RPMI8226 (cell line): ENCODE results near the gene TRIP12.
"Not testable (repeated sequence)": the region's sequence is repeated elsewhere in the genome, so short reads cannot be mapped to it uniquely, and the experiment has no call there.

ENCODE experiments used
- DNase-seq: peaks from one replicate; pipeline ENCODE4 v3.0.0-alpha.2; 2015

The TRIP12 gene

DNA sequence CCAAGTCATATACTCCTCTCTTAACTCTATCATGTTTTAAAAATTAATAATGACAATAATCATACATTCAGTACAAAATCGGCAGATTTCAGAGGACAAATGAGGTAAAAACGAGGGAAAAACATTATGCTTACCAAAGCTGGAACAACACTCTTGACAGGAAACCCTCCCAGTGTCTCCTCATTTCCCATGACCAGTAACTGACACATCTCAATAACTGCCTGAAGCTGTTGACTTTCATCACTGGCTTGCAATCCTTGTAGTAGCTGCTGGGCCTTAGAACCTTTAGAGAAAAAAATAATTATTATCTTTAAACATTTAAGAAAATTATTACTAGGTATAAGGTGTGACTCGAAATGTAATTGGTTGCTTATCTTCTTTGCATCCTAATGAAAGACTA, 103.6 kb downstream of the TRIP12 start:
- DNase-seq: no peak

DNA sequence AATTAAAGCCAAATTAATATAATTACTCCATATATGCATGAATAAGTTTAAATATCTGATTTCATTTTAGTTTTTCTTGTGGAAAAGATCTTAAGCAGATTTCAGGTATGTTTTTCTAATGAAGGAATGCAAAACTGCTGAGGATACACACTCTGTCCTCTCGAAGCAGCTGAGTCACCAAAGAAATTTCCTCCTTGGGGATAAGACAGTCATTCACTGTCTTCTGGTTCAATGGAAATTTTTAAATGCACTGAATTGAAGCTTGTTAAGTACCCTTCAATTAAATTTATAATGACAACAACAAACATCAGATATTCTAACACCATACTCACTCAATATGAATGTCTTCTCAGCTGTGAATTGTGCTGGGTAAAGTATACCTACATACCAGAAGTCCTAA, 106.0 kb downstream of the TRIP12 start:
- no peak for DNase-seq

DNA sequence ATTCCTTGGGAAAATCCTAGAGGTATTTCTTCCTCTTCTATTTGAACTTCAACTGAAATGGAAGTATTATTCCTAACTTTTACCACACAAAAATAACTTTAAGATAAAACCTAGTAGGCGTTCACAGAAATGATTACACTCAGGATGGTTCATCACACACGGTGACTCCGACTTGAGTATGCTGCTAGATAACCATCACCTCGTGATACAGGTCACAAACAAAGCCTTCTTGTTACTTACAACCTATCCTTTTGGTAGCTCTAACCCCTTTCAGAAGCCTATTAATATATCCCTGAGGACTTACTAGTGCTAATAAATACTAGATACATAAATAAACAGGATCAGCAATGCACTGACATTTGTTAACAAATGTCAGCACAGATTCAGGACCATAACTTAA, 106.5 kb downstream of the TRIP12 start:
- no peak for DNase-seq

DNA sequence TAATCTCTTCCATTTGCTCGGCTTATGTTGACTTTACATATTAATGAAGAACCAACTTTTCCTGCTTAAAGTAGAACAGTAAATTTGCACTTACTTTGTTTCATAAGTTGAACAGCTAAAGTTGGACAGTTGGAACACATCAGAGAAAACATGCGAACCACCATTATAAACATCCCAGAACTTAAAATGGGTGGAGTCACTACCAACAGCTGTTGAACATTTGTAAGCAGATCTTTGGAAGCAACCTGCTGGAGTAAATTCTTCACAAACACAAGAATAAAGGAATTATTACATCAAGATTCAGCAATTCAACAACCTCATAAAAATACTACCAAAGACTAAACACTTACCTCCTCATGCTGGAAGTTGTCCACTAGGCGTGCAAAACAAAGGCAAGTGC, 111.0 kb downstream of the TRIP12 start:
- DNase-seq: no peak

DNA sequence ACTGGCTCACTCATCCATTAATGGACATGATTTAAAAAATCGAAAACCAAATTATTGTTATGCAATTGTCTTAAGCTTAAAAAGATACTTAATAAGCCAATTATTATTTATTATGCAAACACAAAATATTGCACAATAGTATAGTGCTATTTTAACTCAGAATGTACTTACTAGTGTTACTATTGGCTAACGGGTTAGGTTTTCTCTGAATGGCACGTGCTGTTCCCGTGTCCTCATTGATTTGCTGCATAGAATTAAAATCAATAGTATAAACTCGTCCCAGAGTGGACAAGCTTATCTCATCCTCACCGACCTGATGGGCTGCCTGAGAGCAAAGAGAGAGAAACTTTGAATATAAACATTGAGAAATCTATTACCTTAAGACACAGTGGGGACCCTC, 116.2 kb downstream of the TRIP12 start:
- no peak for DNase-seq

DNA sequence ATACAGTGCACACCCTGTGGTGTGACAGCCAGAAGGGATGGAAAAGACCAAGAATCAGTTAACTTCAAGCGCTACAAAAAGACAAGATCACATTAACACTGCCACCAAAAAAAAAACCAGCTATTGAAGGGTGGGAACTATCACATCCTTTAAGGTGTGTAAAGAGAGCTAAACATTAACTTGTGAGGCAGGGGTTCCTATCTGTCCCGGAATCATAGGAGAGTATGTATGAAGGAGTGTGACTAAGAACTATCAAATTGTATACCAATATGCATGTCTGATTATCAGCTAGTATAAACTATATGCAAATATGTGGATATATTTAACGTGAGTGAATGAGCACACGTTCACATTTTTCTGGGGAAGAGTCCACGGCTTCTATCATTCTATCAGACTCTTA, 119.0 kb downstream of the TRIP12 start:
- DNase-seq: no peak

DNA sequence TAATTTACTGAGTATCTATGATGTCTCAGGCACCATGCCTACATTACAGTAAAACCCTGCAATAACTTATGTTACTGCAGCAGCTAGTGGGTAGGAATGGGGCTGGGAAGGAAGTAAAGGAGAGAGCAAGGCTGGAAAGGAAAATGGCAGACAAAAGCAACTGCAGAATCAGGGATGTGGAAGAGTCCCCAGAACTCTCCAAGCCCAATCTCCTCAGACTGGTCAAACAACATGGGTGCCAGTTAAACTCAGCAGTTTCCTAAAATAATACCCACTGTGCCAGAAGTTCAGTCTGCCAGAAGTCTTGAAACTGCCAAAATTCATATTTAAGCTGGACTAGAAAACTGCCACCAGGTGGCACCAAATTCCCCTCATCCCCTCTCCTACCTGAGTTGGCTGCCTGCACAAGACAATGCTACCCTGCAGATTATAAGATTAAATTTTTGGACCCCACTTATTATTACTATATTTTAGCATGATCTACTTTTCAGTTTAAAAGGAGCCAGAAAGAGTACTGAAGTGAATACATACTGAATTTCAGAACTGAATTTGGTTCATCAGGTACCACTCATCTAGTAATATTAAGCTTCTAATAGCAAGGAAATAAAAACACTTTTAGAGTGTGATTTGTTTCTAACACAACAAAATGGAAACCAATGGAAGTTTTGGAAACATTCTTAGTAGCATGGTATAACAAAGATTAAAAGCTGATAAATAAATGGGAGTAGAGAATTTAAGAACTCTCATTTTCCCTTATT, 120.6 kb downstream of the TRIP12 start:
- peak; percentile 66 for DNase-seq

DNA sequence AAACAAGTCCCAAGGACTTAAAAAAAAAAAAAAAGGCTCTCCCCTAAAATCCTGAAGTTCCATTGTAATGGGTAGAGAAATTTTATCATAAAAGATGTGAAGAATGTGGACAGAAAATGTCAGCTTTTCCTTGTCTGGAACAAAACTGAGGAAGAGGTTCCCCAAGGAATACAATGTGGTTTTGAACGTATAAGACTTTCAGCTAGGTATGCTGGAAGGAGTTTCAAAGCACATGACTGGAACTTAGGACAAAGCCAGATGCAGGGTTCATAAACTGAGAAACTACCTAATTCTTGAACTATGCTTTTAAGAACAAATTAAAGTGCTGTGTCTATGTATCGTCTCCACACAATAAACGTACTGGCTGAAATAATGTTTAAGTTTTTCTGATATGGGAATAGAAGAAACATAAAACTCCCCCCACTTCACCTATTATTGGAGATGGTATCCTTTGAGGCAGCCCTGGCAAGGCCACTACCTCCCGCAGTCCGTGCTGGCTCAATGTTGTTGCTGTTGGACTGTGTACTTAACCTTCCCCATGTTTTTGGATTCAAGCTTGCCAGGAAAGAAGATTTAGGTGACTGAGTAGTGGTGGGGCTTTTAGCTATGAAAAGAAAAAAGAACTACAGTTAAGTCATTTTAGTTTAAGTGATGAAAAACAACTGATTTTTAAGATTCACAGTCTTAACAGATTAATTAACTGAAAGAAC, 123.2 kb downstream of the TRIP12 start:
- no peak for DNase-seq

DNA sequence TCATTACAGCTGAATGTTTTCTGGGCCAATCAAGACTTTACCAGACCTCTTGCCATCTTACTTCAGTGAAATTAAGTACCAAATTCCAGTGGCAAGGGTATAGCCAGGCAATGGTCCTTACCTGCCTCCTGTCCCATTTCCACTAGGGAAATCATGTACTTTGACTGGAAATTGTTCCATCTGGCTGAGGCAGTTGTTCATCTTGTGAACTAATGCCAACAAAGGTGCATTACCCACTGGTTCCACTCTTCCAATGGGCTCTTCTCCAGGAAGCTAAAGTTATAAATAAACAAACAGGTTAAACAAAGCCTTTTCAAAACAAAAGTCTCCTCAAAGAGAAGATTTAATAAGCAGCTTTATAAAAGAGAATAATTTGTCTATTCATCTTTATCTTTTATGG, 126.8 kb downstream of the TRIP12 start:
- DNase-seq: no peak

DNA sequence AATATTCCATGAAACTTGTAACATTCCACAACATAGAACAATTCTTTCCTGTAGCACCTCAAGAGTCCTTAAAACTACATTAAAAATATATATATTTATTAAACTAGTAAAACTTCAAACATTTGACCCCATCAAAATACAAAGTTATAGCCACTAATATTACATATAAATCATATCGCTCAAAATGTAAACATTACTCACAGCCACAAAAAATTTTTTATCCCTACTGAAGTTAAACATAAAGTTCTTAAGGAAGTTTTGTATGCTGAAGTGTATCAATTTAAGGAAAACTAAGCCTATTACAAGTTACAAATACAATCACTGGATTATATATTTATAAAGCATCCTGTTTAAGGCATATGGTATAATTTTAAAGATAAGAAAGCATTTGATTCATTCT, 127.2 kb downstream of the TRIP12 start:
- DNase-seq: no peak

DNA sequence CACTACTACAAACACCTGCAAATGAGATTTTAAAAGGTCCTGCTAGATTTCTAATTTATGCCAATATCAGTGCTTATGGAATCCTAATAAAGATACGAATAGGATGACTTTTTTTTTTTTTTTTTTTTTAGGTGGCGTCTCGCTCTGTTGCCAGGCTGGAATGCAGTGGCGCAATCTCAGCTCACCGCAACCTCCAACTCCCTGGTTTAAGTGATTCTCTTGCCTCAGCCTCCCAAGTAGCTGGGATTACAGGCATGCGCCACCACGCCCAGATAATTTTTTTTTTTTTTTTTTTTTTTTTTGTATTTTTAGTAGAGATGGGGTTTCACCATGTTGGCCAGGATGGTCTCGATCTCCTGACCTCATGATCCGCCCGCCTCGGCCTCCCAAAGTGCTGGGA, 135.5 kb downstream of the TRIP12 start:
- not testable (repeated sequence) for DNase-seq

DNA sequence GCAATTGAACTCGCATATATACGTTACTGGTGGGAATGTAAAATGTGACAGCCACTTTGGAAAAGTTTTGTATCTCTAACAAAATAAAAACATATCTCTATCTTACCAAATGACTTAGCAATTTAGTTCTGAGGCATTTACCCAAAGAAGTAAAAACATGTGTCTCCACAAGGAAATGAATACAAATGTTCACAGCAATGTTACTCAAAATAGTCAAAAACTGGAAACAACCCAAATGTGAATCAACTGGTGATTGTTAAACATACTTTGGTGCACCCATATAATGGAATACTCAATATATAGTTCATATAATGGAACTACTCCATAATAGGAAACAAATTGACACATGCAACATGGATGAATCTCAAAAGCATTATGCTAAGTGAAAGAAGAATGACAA, 137.0 kb downstream of the TRIP12 start:
- DNase-seq: no peak

DNA sequence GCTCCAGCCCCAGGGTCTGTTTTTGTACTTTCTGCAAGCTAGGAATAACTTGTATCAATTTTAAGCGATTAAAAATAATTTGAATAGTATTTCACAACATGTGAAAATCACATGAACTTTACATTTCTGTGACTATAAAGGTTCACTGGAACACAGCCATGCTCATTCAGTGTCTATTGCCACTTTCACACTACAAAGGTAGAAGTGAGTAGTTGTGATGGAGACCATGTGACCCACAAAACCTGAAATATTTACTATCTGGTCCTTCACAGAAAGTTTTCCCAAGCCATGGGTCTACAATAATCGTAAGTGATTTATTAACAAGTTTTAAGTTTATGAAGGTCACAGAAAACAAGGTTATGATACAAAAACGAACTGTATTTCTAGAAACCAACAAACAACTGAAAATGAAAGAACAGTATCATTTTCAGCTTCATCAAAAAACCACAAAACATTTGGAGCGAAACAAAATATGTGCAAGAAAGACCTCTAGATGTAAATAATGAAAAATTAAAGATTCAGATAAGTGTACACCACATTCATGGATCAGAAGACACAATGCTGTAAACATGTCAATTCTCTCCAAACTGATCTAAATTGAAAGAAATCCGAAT, 138.6 kb downstream of the TRIP12 start:
- DNase-seq: no peak

DNA sequence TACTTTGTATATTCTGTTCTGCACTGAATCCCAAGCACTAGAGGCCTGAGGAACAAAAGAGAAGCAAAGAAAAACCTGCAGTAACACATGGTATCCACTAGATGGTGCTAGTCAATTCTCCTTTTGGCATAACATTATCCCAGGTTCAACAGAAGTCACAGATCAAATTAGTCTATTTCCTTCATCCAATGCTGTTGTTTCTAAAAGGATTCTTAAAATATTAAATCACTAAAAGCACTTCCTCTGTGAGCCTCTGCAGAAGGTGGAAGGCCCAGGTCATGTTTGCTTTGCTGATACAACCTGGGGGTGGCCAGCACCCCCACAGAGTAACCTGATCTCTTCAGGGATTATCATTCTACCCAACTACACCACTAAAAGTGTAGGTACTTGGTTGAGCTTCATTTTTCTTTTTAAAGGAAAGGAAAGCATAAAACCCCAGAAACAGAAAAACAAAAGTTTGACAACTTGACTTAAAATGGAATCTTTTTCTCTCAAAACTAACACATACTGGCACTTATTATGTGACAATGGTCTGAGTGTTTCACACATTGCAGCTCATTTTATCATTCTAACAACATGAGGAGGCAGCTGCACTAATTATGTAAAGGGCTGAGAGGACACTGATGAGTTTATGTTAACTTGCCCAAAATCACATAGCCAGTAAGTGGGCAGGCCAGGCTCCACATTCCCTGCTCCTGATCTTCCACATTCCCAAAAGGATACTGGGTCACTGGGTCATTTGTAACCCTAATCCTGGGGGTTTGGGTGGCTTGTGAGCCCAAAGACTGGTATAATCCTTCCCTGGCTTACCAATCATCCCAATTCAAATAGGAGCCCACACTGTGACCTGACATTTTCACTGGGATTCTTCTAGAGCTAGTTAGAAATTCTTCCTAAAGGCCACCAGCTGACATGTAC, 140.7 kb downstream of the TRIP12 start:
- DNase-seq: peak; percentile 34

DNA sequence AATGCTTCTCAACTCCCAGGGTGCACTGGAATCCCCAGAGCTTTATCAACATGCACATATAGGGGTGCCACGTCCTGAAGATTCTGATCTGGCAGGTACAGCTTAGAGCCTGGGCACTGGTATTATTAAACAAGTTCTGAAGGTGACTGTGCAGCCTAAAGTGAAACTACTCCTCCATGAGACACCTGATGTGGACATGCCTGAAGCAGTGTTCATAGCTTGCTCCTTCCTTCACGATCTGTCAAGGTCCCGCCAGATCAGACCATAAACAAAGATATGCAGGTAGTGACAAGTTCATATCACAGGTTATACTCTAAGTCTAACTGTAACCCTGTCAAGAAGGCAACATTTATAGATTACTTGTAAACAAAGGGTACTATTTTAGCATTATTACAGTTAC, 142.2 kb downstream of the TRIP12 start:
- DNase-seq: no peak

DNA sequence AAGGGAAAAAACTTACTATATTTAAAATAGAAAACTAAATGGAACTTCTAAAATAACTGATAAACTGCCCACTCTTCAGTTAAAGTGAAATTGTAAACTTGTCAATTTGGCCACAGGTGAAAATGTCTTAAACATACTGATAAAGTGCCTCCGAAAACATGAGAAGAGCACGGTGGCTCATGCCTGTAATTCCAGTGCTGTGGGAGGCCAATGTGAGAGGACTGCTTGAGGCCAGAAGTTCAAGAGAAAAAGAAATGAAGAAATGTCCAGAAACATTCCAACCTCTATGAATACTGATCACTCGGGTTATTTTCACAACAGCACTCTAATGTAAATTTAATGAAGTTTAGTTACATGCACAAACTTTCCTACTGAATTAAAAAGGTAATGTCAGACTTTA, 144.1 kb downstream of the TRIP12 start:
- no peak for DNase-seq

DNA sequence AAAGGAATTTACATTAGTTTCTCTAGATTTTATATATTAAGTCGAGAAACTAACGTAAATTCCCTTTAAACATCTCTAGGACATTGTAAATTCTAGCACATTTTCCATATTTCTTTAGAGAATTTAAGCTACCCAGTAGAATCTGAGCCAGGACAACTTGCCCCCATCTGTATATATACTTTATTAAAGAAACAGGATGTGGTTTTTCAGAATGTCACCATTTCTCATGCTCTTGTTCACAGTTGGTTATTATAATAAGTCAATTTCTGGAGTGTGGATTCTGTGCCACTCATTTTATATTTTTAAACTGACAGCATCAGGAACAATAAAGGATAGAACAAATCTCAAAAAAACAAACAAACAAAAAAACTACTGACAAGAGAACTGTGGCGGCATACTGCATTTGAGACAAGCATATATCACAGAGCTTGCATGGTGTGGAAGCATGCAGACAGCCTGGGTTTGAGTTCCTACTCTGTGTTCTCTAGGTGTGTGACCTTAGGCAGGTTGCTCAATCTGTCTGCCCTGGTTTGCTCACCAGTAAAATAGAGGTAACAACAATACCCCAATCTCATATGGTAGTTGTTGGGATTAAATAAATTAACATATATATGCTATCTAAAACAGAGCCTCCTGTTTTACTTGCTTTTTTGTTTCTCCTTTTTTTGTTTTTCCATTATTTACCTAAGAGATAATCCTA, 146.0 kb downstream of the TRIP12 start:
- no peak for DNase-seq

DNA sequence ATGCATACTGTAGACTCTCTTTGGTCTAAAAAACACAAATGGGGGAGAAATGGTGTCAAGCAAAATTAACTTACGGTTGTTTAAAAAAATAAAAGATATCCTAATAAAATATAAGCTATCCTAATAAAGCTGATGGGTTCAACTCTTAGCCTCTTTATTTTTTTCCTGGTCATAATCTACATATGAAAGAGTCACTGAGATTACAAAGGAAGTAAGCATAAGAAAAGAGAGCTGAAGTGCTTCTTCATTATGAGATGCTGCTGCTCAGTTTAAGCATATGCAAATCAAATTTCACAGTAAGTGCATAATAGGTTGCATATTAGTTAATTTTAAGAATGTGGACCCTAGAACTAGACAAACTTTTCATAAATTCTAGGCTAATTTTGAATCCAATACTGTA, 147.6 kb downstream of the TRIP12 start:
- no peak for DNase-seq

DNA sequence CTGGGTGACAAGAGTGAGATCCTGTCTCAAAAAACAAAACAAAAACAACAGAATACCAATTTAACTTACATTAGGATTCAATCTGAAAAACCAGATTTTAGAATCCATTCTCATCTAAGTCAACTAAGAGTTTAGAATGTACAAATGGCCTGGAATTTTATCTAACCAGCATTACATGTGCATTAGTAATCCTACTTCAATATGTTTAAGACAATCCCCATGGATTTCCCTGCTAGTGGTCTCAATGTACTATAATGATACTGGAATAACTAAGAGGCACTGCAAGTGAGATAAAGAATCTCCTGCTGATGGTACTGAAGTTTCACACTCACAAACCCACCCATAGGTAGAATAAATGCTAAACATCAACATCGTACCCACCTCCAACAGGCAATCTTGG, 153.6 kb downstream of the TRIP12 start:
- no peak for DNase-seq

DNA sequence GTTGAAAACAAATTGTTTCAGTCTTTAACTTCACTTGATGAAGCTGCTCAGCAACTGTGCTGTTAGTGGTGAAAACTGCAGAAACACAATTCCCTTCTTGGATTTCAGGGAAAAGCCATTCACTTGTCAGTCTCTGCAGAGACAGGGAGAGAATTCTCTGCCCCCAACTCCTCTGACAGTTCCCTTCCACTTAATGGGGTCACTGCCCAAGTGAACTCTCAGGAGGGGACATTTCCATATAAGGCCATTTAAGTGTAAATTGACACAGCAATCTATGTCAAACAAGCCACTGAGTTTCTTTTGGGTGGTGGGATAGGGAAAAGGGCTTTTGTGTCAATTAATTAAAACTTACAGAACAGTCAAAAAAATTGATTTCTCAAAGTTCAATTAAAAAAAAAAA, 156.1 kb downstream of the TRIP12 start:
- DNase-seq: no peak

DNA sequence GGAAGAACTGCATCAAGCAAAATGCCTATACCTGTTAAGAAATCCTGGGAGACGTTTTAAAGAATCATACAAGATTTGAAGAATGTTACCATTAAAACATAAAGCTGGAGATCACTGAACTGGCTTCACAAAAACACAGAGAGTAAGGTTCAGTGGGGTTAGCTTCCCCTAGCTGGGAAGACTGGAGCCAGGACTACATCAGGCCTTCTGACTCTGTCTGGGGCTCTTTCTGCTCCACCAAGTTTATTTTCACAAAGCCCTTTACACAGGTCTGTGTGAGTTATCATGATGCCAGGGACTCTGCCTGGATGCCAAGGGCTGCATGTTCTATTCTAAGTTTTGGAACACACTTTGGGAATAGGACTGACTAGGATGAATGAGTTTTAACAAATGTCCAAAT, 160.1 kb downstream of the TRIP12 start:
- DNase-seq: no peak

DNA sequence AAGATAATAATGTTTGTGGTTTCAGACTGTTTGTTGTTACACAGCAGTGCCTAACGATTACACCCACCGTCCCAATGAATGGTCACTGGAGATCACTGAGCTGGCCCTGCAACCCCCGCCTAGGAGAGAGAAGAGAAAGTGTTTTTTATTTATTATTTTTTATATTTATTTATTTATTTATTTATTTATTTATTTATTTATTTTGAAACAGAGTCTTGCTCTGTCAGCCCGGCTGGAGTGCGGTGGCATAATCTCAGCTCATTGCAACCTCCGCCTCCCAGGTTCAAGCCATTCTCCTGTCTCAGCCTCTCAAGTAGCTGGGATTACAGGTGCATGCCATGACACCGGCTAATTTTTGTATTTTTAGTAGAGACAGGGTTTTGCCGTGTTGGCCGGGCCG, 164.3 kb downstream of the TRIP12 start:
- not testable (repeated sequence) for DNase-seq
